OCI-LY7 (cell line): ENCODE results near the gene NCOA7. TPM values are rescaled to one million over a fixed set of nuclear protein-coding genes. Genes with fewer than 3 reads are reported as not detected.

ENCODE experiments used
- BruUV-seq: library from RNA; stranded (reverse); fragments of 400-500 nt; replicated peaks from 2 replicates; lab custom pipeline; 2021; lab: Mats Ljungman, UMichigan
- CTCF ChIA-PET: fragments of 300-600 bp; sonication (Branson Sonifier 250); formaldehyde crosslinking; loops from one replicate; lab custom pipeline; 2022; ENCODE audit warnings: antibody characterized with exemption; ENCODE audit not compliant: unreplicated experiment; lab: Charles Lee
- POLR2A ChIA-PET: fragments of 300-600 bp; sonication (Branson Sonifier 250); formaldehyde crosslinking; loops from one replicate; lab custom pipeline; 2022; ENCODE audit warnings: antibody characterized with exemption; lab: Charles Lee
- DNase-seq: peaks from one replicate; pipeline ENCODE4 v3.0.0-alpha.2; 2015; ENCODE audit warnings: low spot score
- H2AFZ ChIP-seq: fragments of 200-600 bp; sonication (generic), shearing (Covaris generic); 2 replicates; pipeline ENCODE4 v1.6.1; 2014; ENCODE audit warnings: mild to moderate bottlenecking, antibody characterized with exemption, low read length, moderate library complexity
- H3K27ac ChIP-seq: fragments of 200-600 bp; sonication (generic); 2 replicates; pipeline ENCODE4 v1.5.1; 2014; ENCODE audit warnings: mixed run types, low read depth, mild to moderate bottlenecking, moderate library complexity, low read length, inconsistent platforms; ENCODE audit not compliant: poor library complexity, severe bottlenecking
- H3K36me3 ChIP-seq: fragments of 200-600 bp; sonication (generic); 2 replicates; pipeline ENCODE4 v1.6.1; 2014; ENCODE audit warnings: mild to moderate bottlenecking, antibody characterized with exemption, low read length, moderate library complexity, mixed read lengths; ENCODE audit not compliant: insufficient read depth
- H3K4me1 ChIP-seq: fragments of 200-600 bp; sonication (generic); 2 replicates; pipeline ENCODE4 v1.5.1; 2014; ENCODE audit warnings: mild to moderate bottlenecking, low read length; ENCODE audit not compliant: insufficient read depth, poor library complexity, severe bottlenecking
- H3K4me2 ChIP-seq: fragments of 200-600 bp; sonication (generic); 2 replicates; pipeline ENCODE4 v1.6.1; 2014; ENCODE audit warnings: mild to moderate bottlenecking, low read length
- H3K4me3 ChIP-seq: fragments of 200-600 bp; sonication (generic); 2 replicates; pipeline ENCODE4 v1.5.1; 2014; ENCODE audit warnings: mild to moderate bottlenecking, low read depth, low read length; ENCODE audit not compliant: poor library complexity, severe bottlenecking
- H3K79me2 ChIP-seq: fragments of 200-600 bp; sonication (generic); 2 replicates; pipeline ENCODE4 v1.6.1; 2016; ENCODE audit warnings: low read depth, mild to moderate bottlenecking, low read length, moderate library complexity, mixed read lengths; ENCODE audit not compliant: insufficient read depth
- H3K9me2 ChIP-seq: fragments of 200-600 bp; sonication (generic); 2 replicates; pipeline ENCODE4 v1.6.1; 2016; ENCODE audit warnings: mild to moderate bottlenecking, low read length, mixed read lengths; ENCODE audit not compliant: insufficient read depth
- H3K9me3 ChIP-seq: fragments of 200-600 bp; sonication (generic); 2 replicates; pipeline ENCODE4 v1.6.1; 2014; ENCODE audit warnings: mild to moderate bottlenecking, mixed run types, low read length, mixed read lengths
- H4K20me1 ChIP-seq: fragments of 200-600 bp; sonication (generic); 2 replicates; pipeline ENCODE4 v1.6.1; 2014; ENCODE audit warnings: mild to moderate bottlenecking, antibody characterized with exemption, low read length, moderate library complexity, mixed read lengths; ENCODE audit not compliant: insufficient read depth
- CTCF ChIP-seq: fragments of 200-600 bp; sonication (generic); conservative IDR thresholded peaks from 2 replicates; pipeline ENCODE4 v1.5.1; 2014; ENCODE audit warnings: mild to moderate bottlenecking, antibody characterized with exemption, low read length, moderate library complexity, mixed read lengths
- EZH2phosphoT487 ChIP-seq: fragments of 200-600 bp; sonication (generic); IDR thresholded peaks from 2 replicates; pipeline ENCODE4 v1.6.1; 2018; ENCODE audit warnings: low read depth, borderline replicate concordance, mild to moderate bottlenecking, mixed run types, antibody characterized with exemption, low read length, moderate library complexity, mixed read lengths
- intact Hi-C: fragments of 100-400 bp; cut with micrococcal nuclease; formaldehyde crosslinking; loops from one replicate; pipeline ENCODE4 v1.10.0; 2022; ENCODE audit not compliant: unreplicated experiment
- total RNA-seq, 2 experiments: library from RNA; depleted of rRNA in 1 of 2; stranded (reverse); fragments of >200 nt in 1 of 2; shearing (Covaris generic) in 1 of 2; gene quantifications; 2 replicates each; pipeline ENCODE4 v1.2.3, GENCODE V29; 2014 to 2022

The NCOA7 gene
- total RNA-seq, 2 experiments from 2014 or later: 14.8 to 52.2 TPM

- H3K9me3 ChIP-seq: no peaks in the 10 kb centered on the region
- H3K4me2 ChIP-seq: peak overlapping the region; percentile 77
- intact Hi-C loops: no loop called here
- H3K9me2 ChIP-seq: no peaks in the 10 kb centered on the region
- peaks cover 87% of the 10 kb centered on the region; the same call in 1 of the 2 replicates for H3K79me2 ChIP-seq
- CTCF ChIA-PET: interaction anchor here (0.8 to 1.8 kb wide), 5 partner anchors 9 to 35 kb away, joined by 3 to 8 read pairs (median 4); partner anchors contain the start of gene NCOA7
- peaks cover 91% of the 10 kb centered on the region for H3K4me1 ChIP-seq
- no TSS peak for BruUV-seq
- H4K20me1 ChIP-seq: no peaks in the 10 kb centered on the region
- H3K27ac ChIP-seq: peak overlapping the region; percentile 71
- DNase-seq: no peak
- peak overlapping the region; percentile 53 for H3K4me3 ChIP-seq
- H2AFZ ChIP-seq: no peak overlapping the region; the same call in 1 of the 2 replicates
- no peak for TF ChIP-seq EZH2phosphoT487
- TF ChIP-seq CTCF: no peak
- POLR2A ChIA-PET: interaction anchor here (0.5 to 4.2 kb wide), 17 partner anchors 8 to 176 kb away, joined by 3 to 47 read pairs (median 4); partner anchors contain the start of genes NCOA7 and TRMT11
- peaks cover 16% of the 10 kb centered on the region for H3K36me3 ChIP-seq
Observed at GRCh38 chr6:125810445-125810844, 19.7 kb downstream of the NCOA7 start.

- TF ChIP-seq CTCF (no peak; the same call in 1 of the 2 replicates), EZH2phosphoT487 (no peak)
- Histone ChIP-seq H3K36me3 (peaks cover 24% of the 10 kb centered on the region), H4K20me1 (no peaks in the 10 kb centered on the region), H3K4me1 (peaks cover 89% of the 10 kb centered on the region), H3K79me2 (peaks cover 89% of the 10 kb centered on the region; the same call in 1 of the 2 replicates), H2AFZ (no peak overlapping the region), H3K9me2 (no peaks in the 10 kb centered on the region), H3K4me2 (peak overlapping the region; percentile 77), H3K27ac (peak overlapping the region; percentile 71), H3K9me3 (no peaks in the 10 kb centered on the region), H3K4me3 (peak overlapping the region; percentile 53)
- BruUV-seq: no TSS peak
- intact Hi-C loops: no loop called here
- DNase-seq: no peak
- CTCF ChIA-PET: interaction anchor here (1.8 kb wide), 2 partner anchors 9 to 21 kb away, joined by 6 to 8 read pairs; partner anchors contain the start of gene NCOA7
- POLR2A ChIA-PET: interaction anchor here (0.7 to 4.2 kb wide), 10 partner anchors 10 to 159 kb away, joined by 3 to 47 read pairs (median 8); partner anchors contain the start of gene NCOA7
Observed at GRCh38 chr6:125811259-125811658, 20.5 kb downstream of the NCOA7 start.
